Upper lobe of right lung (tissue), 1 donor: ENCODE results near the gene ZNF30. TPM values are rescaled to one million over a fixed set of nuclear protein-coding genes. Genes with fewer than 3 reads are reported as not detected.

ENCODE experiments used
- ATAC-seq: fragments of 200-7000 bp; cut with Tn5 transposase; one replicate; pipeline ENCODE4 v1.9.1; 2020; ENCODE audit warnings: mild to moderate bottlenecking, moderate library complexity
- DNase-seq: peaks from one replicate; pipeline ENCODE4 v3.0.0-alpha.2; 2020
- H3K27ac ChIP-seq: fragments of 200-600 bp; one replicate; pipeline ENCODE4 v1.8.0; 2022
- H3K27me3 ChIP-seq: fragments of 200-600 bp; one replicate; pipeline ENCODE4 v1.8.0; 2022; ENCODE audit warnings: mild to moderate bottlenecking
- H3K36me3 ChIP-seq: fragments of 200-600 bp; one replicate; pipeline ENCODE4 v1.8.0; 2022
- H3K4me1 ChIP-seq: fragments of 200-600 bp; one replicate; pipeline ENCODE4 v1.8.0; 2022
- H3K4me3 ChIP-seq: fragments of 200-600 bp; one replicate; pipeline ENCODE4 v1.8.0; 2022; ENCODE audit warnings: mild to moderate bottlenecking
- H3K9me3 ChIP-seq: fragments of 200-600 bp; one replicate; pipeline ENCODE4 v1.8.0; 2022
- CTCF ChIP-seq: fragments of 200-600 bp; IDR thresholded peaks from one replicate; pipeline ENCODE4 v1.8.0; 2022; ENCODE audit warnings: antibody characterized with exemption
- intact Hi-C: fragments of 100-400 bp; cut with DNase I; formaldehyde crosslinking; loops from one replicate; pipeline ENCODE4 v1.11.0; 2022
- total RNA-seq: library from RNA; stranded (reverse); fragmentation: NEBNext Ultra II Directional; extraction: Animal tissue kit (Norgen Biotek cat#: 25700); gene quantifications from one replicate; pipeline ENCODE4 v1.2.1, GENCODE V29; 2021
- donor health status: DM: no; HTN: yes; CAD: no; lungs with severe emphysema.

The ZNF30 gene
- total RNA-seq, 1 donor from 2014 or later, result 4.8 TPM

- no peak for TF ChIP-seq CTCF
- Histone ChIP-seq H3K4me3 (no peak overlapping the region), H3K27me3 (no peaks in the 10 kb centered on the region), H3K27ac (no peak overlapping the region), H3K9me3 (no peaks in the 10 kb centered on the region), H3K36me3 (no peaks in the 10 kb centered on the region), H3K4me1 (peaks cover 20% of the 10 kb centered on the region)
- ATAC-seq, result no peak
- intact Hi-C loops, result loop anchor here (5.0 kb wide), 1 partner anchor 38 kb away; no protein-coding TSS in a partner anchor
- DNase-seq, result no peak
Observed at GRCh38 chr19:34974646-34975045, 47.9 kb downstream of the ZNF30 start.

GRCh38 chr19:34975056-34975455, 48.4 kb downstream of the ZNF30 start:
- intact Hi-C loops, result no loop called here
- no peaks in the 10 kb centered on the region for H3K36me3 ChIP-seq
- H3K9me3 ChIP-seq, result no peaks in the 10 kb centered on the region
- peaks cover 20% of the 10 kb centered on the region for H3K4me1 ChIP-seq
- H3K4me3 ChIP-seq, result no peak overlapping the region
- ATAC-seq (no peak), DNase-seq (no peak)
- no peaks in the 10 kb centered on the region for H3K27me3 ChIP-seq
- TF ChIP-seq CTCF, result no peak
- H3K27ac ChIP-seq, result no peak overlapping the region

GRCh38 chr19:34976611-34977010, 49.9 kb downstream of the ZNF30 start:
- intact Hi-C loops, result no loop called here

GRCh38 chr19:34979819-34980640, 53.3 kb downstream of the ZNF30 start:
- no peaks in the 10 kb centered on the region for H3K27me3 ChIP-seq
- DNase-seq, result no peak
- H3K4me3 ChIP-seq, result no peak overlapping the region
- ATAC-seq, result no peak
- H3K27ac ChIP-seq, result no peak overlapping the region
- H3K9me3 ChIP-seq, result no peaks in the 10 kb centered on the region
- peaks cover 7% of the 10 kb centered on the region for H3K4me1 ChIP-seq
- TF ChIP-seq CTCF, result no peak
- intact Hi-C loops, result no loop called here
- H3K36me3 ChIP-seq, result no peaks in the 10 kb centered on the region

More at GRCh38 chr19:34976611-34977010, 49.9 kb downstream of the ZNF30 start:
- no peak for TF ChIP-seq CTCF
- ATAC-seq, result no peak
- no peaks in the 10 kb centered on the region for H3K27me3 ChIP-seq
- peaks cover 20% of the 10 kb centered on the region for H3K4me1 ChIP-seq
- H3K36me3 ChIP-seq, result no peaks in the 10 kb centered on the region
- no peaks in the 10 kb centered on the region for H3K9me3 ChIP-seq
- no peak for DNase-seq
- H3K4me3 ChIP-seq, result no peak overlapping the region
- H3K27ac ChIP-seq, result no peak overlapping the region

- Histone ChIP-seq H3K27me3 (no peaks in the 10 kb centered on the region), H3K9me3 (no peaks in the 10 kb centered on the region), H3K4me1 (peaks cover 10% of the 10 kb centered on the region), H3K27ac (no peak overlapping the region), H3K36me3 (no peaks in the 10 kb centered on the region), H3K4me3 (no peak overlapping the region)
- intact Hi-C loops, result no loop called here
- no peak for DNase-seq
- TF ChIP-seq CTCF, result no peak
- no peak for ATAC-seq
Observed at GRCh38 chr19:34982275-34982674, 55.6 kb downstream of the ZNF30 start.
